BJ (cell line): ENCODE data around the gene STIM1. TPM values are rescaled to one million over a fixed set of nuclear protein-coding genes. Genes with fewer than 3 reads are reported as not detected.
"Not testable (repeated sequence)": the region's sequence is repeated elsewhere in the genome, so short reads cannot be mapped to it uniquely, and the experiment has no call there.

ENCODE experiments used
- CTCF ChIA-PET: fragments of 350-600 bp; formaldehyde crosslinking; extraction: SDS; loops from one replicate; lab custom pipeline; 2021; ENCODE audit warnings: antibody characterized with exemption, inconsistent platforms; lab: Yijun Ruan, JAX
- POLR2A ChIA-PET: fragments of 300-600 bp; sonication (Branson Sonifier 250); formaldehyde crosslinking; extraction: SDS; loops from one replicate; lab custom pipeline; 2021; ENCODE audit warnings: antibody characterized with exemption; lab: Charles Lee
- DNase-seq: peaks from one replicate; pipeline ENCODE4 v3.0.0-alpha.2; 2011; ENCODE audit warnings: low read depth
- H3K27me3 ChIP-seq: 2 replicates; pipeline ENCODE4 v1.6.0; 2011; ENCODE audit warnings: low read length; ENCODE audit not compliant: control insufficient read depth, insufficient read depth
- H3K36me3 ChIP-seq: 2 replicates; pipeline ENCODE4 v1.5.1; 2011; ENCODE audit warnings: low read length; ENCODE audit not compliant: control insufficient read depth, insufficient read depth
- H3K4me3 ChIP-seq: 2 replicates; pipeline ENCODE4 v1.5.1; 2011; ENCODE audit warnings: low read depth, mild to moderate bottlenecking, control low read depth, low read length
- polyA plus RNA-seq: library from polyadenylated mRNA; depleted of rRNA; stranded (reverse); fragments of >200 nt; gene quantifications from 2 replicates; pipeline ENCODE4 v1.2.3, GENCODE V29; 2011
- TF ChIP-seq, protein P1 (sequence below): IDR thresholded peaks from 2 replicates; pipeline ENCODE4 v1.5.1; 2011; ENCODE audit warnings: low read depth, mild to moderate bottlenecking, control low read depth, inconsistent platforms, low read length, moderate library complexity; ENCODE audit not compliant: insufficient read depth

STIM1 gene
- polyA plus RNA-seq, 1 experiment = 54.6 TPM

DNA sequence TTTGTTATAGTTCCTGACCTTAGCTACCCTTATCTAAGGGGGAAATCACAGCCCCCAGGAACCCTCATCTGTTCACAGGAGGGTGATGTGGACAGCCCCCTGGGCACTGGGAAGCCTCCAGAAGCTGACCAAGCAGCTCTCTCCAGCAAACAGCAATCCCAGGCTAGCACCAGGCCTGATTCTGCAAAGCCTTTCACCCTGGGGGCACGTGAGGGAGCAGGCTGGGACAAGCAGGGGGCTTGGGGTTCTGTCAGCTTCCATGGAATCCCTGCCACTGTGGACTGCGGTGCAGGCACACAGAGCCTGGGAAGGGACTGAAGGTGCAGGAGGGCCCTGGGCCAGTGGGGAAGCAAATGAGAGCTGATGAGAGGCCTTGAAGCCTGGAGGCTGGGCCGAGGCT, 45.0 kb upstream of the STIM1 start:
- no peak for DNase-seq
- CTCF ChIA-PET = interaction anchor here (1.1 to 4.0 kb wide), 6 partner anchors 9 to 201 kb away, joined by 3 to 24 read pairs (median 6); partner anchors contain the start of gene NUP98
- TF ChIP-seq, protein P1, sequence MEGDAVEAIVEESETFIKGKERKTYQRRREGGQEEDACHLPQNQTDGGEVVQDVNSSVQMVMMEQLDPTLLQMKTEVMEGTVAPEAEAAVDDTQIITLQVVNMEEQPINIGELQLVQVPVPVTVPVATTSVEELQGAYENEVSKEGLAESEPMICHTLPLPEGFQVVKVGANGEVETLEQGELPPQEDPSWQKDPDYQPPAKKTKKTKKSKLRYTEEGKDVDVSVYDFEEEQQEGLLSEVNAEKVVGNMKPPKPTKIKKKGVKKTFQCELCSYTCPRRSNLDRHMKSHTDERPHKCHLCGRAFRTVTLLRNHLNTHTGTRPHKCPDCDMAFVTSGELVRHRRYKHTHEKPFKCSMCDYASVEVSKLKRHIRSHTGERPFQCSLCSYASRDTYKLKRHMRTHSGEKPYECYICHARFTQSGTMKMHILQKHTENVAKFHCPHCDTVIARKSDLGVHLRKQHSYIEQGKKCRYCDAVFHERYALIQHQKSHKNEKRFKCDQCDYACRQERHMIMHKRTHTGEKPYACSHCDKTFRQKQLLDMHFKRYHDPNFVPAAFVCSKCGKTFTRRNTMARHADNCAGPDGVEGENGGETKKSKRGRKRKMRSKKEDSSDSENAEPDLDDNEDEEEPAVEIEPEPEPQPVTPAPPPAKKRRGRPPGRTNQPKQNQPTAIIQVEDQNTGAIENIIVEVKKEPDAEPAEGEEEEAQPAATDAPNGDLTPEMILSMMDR = no peak
- Histone ChIP-seq H3K4me3 (no peak overlapping the region), H3K27me3 (no peaks in the 10 kb centered on the region), H3K36me3 (no peaks in the 10 kb centered on the region)
- POLR2A ChIA-PET = no interaction called here

DNA sequence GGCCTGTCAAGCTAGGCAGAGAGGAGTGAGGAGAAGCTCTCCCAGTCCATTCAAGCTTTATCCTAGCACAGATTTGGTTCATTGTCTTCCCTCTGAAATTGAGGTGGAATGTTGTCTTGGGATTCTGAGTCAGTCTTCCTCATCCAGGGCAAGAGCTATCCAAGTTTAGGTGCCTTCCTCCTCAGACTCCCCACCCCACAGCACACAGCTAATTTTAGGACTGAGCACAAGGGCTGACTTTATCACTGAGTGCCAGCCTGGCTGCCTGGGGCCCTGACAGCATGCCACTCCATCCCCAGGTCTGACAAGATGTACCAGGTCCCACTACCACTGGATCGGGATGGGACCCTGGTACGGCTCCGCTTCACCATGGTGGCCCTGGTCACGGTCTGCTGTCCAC, 44.5 kb upstream of the STIM1 start:
- no peak overlapping the region for H3K4me3 ChIP-seq
- no peak for DNase-seq
- POLR2A ChIA-PET = no interaction called here
- CTCF ChIA-PET = interaction anchor here (0.7 to 4.0 kb wide), 6 partner anchors 9 to 201 kb away, joined by 3 to 24 read pairs (median 4); partner anchors contain the start of gene NUP98
- TF ChIP-seq, protein P1 = no peak
- no peaks in the 10 kb centered on the region for H3K36me3 ChIP-seq
- no peaks in the 10 kb centered on the region for H3K27me3 ChIP-seq

DNA sequence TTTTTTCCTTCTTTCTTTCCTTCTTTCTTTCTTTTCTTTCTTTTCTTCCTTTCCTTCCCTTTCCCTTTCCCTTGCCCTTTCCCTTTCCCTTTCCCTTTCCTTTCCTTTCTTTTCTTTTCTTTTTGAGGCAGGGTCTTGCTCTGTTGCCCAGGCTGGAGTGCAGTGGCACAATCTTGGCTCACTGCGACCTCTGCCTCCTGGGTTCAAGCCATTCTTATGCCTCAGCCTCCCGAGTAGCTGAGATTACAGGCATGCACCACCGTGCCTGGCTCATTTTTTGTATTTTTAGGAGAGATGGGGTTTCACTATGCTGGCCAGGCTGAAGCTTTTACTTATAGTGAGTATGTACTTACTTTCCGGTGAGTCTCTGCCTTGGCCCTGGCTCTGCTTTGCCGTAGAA, 40.6 kb upstream of the STIM1 start:
- H3K4me3 ChIP-seq, DNase-seq, H3K36me3 ChIP-seq, H3K27me3 ChIP-seq, POLR2A ChIA-PET: not testable (repeated sequence)
- CTCF ChIA-PET = interaction anchor here (0.7 kb wide), 1 partner anchor 212 kb away, joined by 3 read pairs; no protein-coding TSS in a partner anchor

DNA sequence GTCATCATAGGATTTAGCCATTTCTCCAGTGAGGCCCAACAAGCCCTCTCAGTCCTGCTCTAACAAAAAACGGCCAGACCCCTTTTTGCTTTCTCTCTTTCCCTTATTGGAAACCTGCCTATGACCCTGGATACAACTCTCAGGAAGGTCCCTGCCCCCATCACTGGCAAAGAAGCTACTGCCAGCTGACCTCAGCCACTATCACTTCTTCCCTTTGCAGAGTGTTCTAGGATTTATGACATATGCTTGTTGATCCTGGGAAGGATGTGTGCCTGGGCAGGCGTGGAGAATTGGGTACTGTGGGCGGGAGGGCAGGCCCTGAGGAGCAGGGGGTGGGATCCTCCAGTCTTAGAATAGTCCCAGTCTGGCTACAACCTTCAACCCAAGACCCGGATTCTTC, 39.6 kb upstream of the STIM1 start:
- POLR2A ChIA-PET = no interaction called here
- no peaks in the 10 kb centered on the region for H3K27me3 ChIP-seq
- no peaks in the 10 kb centered on the region for H3K36me3 ChIP-seq
- CTCF ChIA-PET = no interaction called here
- no peak overlapping the region for H3K4me3 ChIP-seq
- no peak for DNase-seq
- TF ChIP-seq, protein P1 = no peak

DNA sequence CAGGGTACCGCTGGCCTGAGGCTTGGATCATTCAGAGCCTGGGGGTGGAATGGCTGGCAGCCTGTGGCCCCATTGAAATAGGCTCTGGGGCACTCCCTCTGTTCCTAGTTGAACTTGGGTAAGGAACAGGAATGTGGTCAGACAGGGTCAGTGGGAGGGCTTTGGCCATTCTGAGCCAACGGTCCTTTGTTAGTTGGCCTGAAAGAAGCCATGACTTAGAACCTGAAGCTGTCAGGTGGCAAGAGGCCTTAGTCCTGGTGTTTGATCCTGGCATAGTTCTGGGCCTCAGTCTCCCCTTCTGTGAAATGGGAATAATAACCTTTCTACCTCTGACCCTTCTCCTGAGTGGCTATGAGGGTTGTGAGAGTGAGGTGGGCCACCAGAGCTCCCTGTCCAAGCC, 38.8 kb upstream of the STIM1 start:
- Histone ChIP-seq H3K4me3 (no peak overlapping the region), H3K27me3 (no peaks in the 10 kb centered on the region), H3K36me3 (no peaks in the 10 kb centered on the region)
- ChIA-PET CTCF (interaction anchor here (1.1 kb wide), 1 partner anchor 15 kb away, joined by 3 read pairs; no protein-coding TSS in a partner anchor), POLR2A (no interaction called here)
- no peak for DNase-seq
- TF ChIP-seq, protein P1 = no peak
